Common myeloid progenitor, CD34-positive (primary cell): ENCODE measurements around the gene BEND6. TPM values are rescaled to one million over a fixed set of nuclear protein-coding genes. Genes with fewer than 3 reads are reported as not detected.

Experiments
- CTCF ChIA-PET: fragments of 350-600 bp; sonication (Branson Sonifier 250); formaldehyde crosslinking; loops from one replicate; lab custom pipeline; 2021; ENCODE audit warnings: antibody characterized with exemption; lab: Charles Lee
- POLR2A ChIA-PET: fragments of 350-600 bp; sonication (Branson Sonifier 250); formaldehyde crosslinking; loops from one replicate; lab custom pipeline; 2021; ENCODE audit warnings: antibody characterized with exemption; lab: Charles Lee
- DNase-seq, 3 donors: peaks; one replicate each; pipeline versions ENCODE4 v3.0.0 to v3.0.0-alpha.2; 2013
- H3K27ac ChIP-seq, 2 experiments: 1 replicate in 1 of 2; 2 replicates in 1 of 2; pipeline ENCODE4 v1.7.0; 2013; ENCODE audit warnings: inconsistent platforms in 2 of 2, low read length in 2 of 2, mild to moderate bottlenecking in 2 of 2, low read depth in 1 of 2, moderate library complexity in 1 of 2; ENCODE audit not compliant: severe bottlenecking in 2 of 2, insufficient read depth in 1 of 2, poor library complexity in 1 of 2
- H3K27me3 ChIP-seq, 5 experiments: replicated peaks in 2 of 5; 1 replicate in 3 of 5; 2 replicates in 2 of 5; pipeline versions ENCODE4 v1.6.1 to v1.7.0; 2013; ENCODE audit warnings: low read length in 4 of 5, mild to moderate bottlenecking in 2 of 5, moderate library complexity in 2 of 5, inconsistent platforms in 1 of 5; ENCODE audit not compliant: insufficient read depth in 5 of 5, control insufficient read depth in 4 of 5
- H3K36me3 ChIP-seq, 4 experiments: 1 replicate in 2 of 4; 2 replicates in 2 of 4; pipeline versions ENCODE4 v1.6.1 to v1.7.0; 2013; ENCODE audit warnings: low read length in 3 of 4, control low read depth in 1 of 4, mild to moderate bottlenecking in 1 of 4; ENCODE audit not compliant: control insufficient read depth in 4 of 4, insufficient read depth in 4 of 4
- H3K4me1 ChIP-seq, 4 experiments: 1 replicate in 3 of 4; 2 replicates in 1 of 4; pipeline versions ENCODE4 v1.6.1 to v1.7.1; 2013; ENCODE audit warnings: low read length in 3 of 4, mild to moderate bottlenecking in 3 of 4, control low read depth in 1 of 4, inconsistent platforms in 1 of 4, moderate library complexity in 1 of 4; ENCODE audit not compliant: control insufficient read depth in 4 of 4, insufficient read depth in 4 of 4; ENCODE audit errors: control extremely low read depth in 1 of 4
- H3K4me3 ChIP-seq, 7 experiments: 1 replicate in 4 of 7; 2 replicates in 3 of 7; pipeline versions ENCODE4 v1.5.1 to v1.7.0; 2013; ENCODE audit warnings: mild to moderate bottlenecking in 7 of 7, low read length in 6 of 7, moderate library complexity in 6 of 7, inconsistent platforms in 2 of 7, low read depth in 2 of 7, control low read depth in 1 of 7; ENCODE audit not compliant: insufficient read depth in 4 of 7, control insufficient read depth in 1 of 7; ENCODE audit errors: extremely low read depth in 1 of 7
- H3K9me3 ChIP-seq, 5 experiments: 1 replicate in 4 of 5; 2 replicates in 1 of 5; pipeline versions ENCODE4 v1.6.1 to v1.7.1; 2013; ENCODE audit warnings: low read length in 4 of 5, mild to moderate bottlenecking in 2 of 5, inconsistent platforms in 1 of 5, low read depth in 1 of 5, moderate library complexity in 1 of 5; ENCODE audit not compliant: control insufficient read depth in 4 of 5, insufficient read depth in 2 of 5; ENCODE audit errors: control extremely low read depth in 1 of 5
- WGBS: methylation state at CpG from one replicate; pipeline ENCODE4 v1.1.5; 2013; ENCODE audit not compliant: insufficient coverage; 5-methylcytosine and 5-hydroxymethylcytosine counted together
- polyA plus RNA-seq: library from polyadenylated mRNA; unstranded; fragments of 120-200 nt; gene quantifications from one replicate; pipeline ENCODE4 v1.2.1, GENCODE V29; 2013

Gene BEND6, protein sequence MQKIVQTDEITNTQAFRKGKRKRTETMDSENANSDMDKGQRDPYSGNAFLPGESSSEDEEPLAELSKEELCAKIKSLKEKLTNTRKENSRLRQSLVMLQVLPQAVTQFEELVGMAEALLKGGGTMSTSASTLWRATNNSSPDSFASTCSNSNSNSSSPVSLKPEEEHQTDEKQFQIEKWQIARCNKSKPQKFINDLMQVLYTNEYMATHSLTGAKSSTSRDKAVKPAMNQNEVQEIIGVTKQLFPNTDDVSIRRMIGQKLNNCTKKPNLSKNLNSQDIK
- polyA plus RNA-seq = 2.2 TPM

DNA sequence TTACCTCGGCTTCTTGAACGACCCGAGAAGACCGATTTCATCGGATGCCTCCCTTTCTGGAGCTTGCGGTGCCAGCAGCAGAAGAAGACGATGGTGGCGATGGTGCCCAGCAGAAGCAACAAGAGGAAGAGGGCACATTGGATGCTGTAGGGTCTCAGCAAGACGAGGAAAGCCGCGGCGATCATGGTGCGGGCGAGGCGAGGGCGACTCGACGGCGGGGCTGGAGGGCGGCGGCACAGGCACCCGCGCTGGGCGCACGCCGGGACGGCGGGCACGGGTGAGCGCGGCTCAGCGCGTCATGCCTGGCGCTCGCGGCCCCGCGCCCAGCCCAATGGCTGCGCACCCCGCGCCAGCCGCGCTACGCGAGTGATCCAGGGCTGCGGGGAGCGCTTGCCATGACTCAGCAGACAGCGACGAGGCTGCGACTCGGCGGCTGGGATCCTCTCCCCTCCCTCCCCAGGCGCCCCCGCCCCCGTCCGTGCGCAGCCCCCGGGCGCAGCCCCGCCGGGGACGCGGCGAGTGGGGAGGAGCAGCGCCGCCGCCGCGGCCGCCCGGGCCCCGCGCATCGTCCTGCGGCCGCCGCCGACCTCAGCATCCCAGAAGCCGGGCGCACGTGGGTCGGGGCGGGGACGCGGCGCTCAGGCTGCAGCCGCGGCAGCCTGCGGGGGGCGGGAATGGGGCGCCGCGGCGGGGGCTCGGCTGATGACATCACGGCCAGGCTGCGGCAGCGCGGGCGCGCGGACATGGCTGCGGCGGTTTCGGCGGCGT lies at the start of gene BEND6:
BEND6 (plus strand) TSS at position 705 of the 768 bp plus-strand sequence. CDS start 26,704 bp downstream, outside the sequence.
- DNase-seq = peak; percentile 71 to 91 (median 90)
- no peaks in the 10 kb centered on the region for H3K36me3 ChIP-seq
- CTCF ChIA-PET = interaction anchor here (0.7 to 4.5 kb wide), 19 partner anchors 17 to 364 kb away, joined by 3 to 62 read pairs (median 4); partner anchors contain the start of gene RAB23
- POLR2A ChIA-PET = interaction anchor here (1.2 kb wide), 1 partner anchor 50 kb away, joined by 3 read pairs; no protein-coding TSS in a partner anchor
- H3K9me3 ChIP-seq = no peaks in the 10 kb centered on the region
- peak within 1 kb of the TSS in 1 of 2 experiments; percentile 51 for H3K27ac ChIP-seq
- under 1% methylated on average over 51 of the region's 107 CpGs for WGBS
- H3K4me1 ChIP-seq = peaks cover 3 to 27% (median 21%) of the 10 kb centered on the region in 4 experiments
- H3K27me3 ChIP-seq = peaks cover 2 to 20% (median 8%) of the 10 kb centered on the region in 5 experiments
- H3K4me3 ChIP-seq = peak within 1 kb of the TSS; percentile 60 to 90 (median 78)

DNA sequence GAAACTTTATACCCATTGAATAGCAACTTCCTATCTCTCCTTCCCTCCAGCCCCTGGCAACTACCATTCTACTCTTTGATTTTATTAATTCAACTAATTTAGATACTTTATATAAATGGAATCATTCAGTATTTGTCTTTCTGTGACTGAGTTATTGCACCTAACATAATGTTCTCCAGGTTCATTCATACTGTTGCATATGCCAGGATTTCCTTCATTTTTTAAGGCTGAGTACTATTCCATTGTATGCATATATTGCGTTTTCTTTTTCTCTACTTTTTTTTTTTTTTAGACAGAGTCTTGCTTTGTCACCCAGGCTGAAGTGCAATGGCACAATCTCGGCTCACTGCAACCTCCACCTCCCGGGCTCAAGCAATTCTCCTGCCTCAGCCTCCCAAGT lies 49.5 kb upstream of the BEND6 start:
- Histone ChIP-seq H3K4me3 (no peak overlapping the region), H3K27me3 (no peaks in the 10 kb centered on the region), H3K36me3 (no peaks in the 10 kb centered on the region), H3K9me3 (no peaks in the 10 kb centered on the region), H3K4me1 (peaks cover 0 to 1% (median 0%) of the 10 kb centered on the region in 4 experiments), H3K27ac (no peak overlapping the region)
- ChIA-PET CTCF (interaction anchor here (1.1 to 7.2 kb wide), 17 partner anchors 14 to 415 kb away, joined by 3 to 62 read pairs (median 7); partner anchors contain the start of genes BEND6 and KIAA1586), POLR2A (interaction anchor here (0.9 kb wide), 1 partner anchor 50 kb away, joined by 3 read pairs; the partner anchor contains the start of gene BEND6)
- WGBS = no CpG with 5 or more reads among the region's 3 CpGs
- no peak for DNase-seq

DNA sequence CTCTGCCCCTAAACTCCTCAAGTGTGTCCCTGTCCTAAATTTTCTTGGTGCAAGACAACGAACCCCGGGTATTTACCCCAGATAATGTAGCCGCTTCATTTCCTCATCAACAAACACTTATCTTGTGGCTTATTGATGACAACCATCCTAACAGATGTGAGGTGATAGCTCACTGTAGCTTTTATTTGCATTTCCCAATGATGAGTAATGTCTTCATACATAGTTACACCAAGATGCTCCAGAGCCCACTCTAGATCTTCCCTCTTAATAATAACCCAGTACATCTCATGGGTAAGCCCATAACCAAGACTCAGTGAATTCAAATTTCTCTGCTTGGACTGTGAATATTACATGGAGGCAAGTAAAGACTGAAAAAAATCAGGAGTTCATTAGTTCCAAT lies 48.2 kb upstream of the BEND6 start:
- ChIA-PET POLR2A (no interaction called here), CTCF (interaction anchor here (1.1 to 7.2 kb wide), 4 partner anchors 45 to 410 kb away, joined by 3 to 62 read pairs (median 6); partner anchors contain the start of genes BEND6 and PRIM2)
- no peak overlapping the region for H3K27ac ChIP-seq
- H3K27me3 ChIP-seq = no peaks in the 10 kb centered on the region
- no peak overlapping the region for H3K4me3 ChIP-seq
- H3K4me1 ChIP-seq = peaks cover 0 to 1% (median 0%) of the 10 kb centered on the region in 4 experiments
- 100% methylated on average over 2 of the region's 3 CpGs for WGBS
- DNase-seq = peak in 1 of 3 donors; percentile 6
- H3K9me3 ChIP-seq = no peaks in the 10 kb centered on the region
- no peaks in the 10 kb centered on the region for H3K36me3 ChIP-seq

DNA sequence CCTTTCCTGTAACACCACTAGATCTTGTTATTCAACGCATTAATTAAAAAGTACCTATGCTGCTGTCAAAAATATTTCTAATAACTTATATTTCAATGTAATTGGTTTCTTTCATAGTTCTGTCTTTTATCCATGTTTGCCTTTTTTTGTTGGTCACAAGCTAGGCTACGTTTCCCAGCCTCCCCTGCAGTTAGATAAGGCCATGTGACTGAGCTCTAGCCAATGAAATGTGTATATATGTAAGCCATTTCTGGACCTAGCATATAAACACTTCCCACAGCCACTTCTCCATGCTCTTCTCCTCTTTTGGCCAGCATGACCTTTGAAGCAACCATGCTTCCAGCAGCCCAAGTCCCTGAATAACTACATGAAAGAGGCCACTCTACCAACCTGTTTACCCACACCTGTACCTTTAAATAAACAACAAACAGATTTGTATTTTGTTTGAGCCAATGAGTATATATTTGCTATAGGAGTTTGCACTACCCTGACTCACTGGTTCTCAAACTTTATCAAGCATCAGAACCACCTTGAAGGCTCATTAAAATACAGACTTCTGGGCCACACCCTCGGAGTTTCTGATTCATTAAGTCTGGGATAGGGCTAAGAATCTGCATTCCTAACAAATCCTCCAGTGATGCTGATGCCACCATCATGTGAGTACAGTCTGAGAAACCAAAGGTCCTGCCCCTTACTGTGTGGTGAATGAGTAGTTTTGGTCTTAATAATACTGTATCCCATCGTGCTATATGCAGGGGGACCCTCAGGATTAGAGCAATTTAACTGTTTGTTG lies 45.6 kb upstream of the BEND6 start:
- DNase-seq = no peak
- CTCF ChIA-PET = interaction anchor here (1.0 to 1.1 kb wide), 2 partner anchors 51 to 85 kb away, joined by 3 to 4 read pairs; no protein-coding TSS in a partner anchor
- Histone ChIP-seq H3K27me3 (no peaks in the 10 kb centered on the region), H3K4me1 (peaks cover 0 to 3% (median 1%) of the 10 kb centered on the region in 4 experiments), H3K9me3 (no peaks in the 10 kb centered on the region), H3K36me3 (no peaks in the 10 kb centered on the region), H3K4me3 (no peak overlapping the region), H3K27ac (no peak overlapping the region)
- POLR2A ChIA-PET = no interaction called here
- 100% methylated on average over 1 of the region's 4 CpGs for WGBS

DNA sequence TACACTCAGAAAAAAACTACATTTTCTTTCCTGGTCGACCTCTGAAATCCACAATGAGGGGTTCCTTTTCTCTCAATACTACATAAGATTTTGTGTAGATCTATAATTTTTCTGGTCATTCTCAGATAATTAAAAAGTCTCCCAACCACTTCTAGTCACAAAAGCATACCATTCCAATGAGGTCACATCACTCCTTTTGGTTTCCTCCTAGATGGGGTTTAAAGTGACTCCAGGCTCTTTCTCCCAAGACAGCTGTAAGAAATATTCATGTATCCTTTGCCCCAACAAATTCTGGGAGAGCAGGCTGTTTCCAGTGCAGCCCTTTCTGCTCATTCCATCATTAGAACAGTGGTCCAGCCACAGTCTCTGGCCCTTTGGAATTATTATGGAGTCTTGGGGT lies 43.1 kb upstream of the BEND6 start:
- Histone ChIP-seq H3K27me3 (no peaks in the 10 kb centered on the region), H3K27ac (no peak overlapping the region), H3K36me3 (no peaks in the 10 kb centered on the region), H3K4me3 (no peak overlapping the region), H3K9me3 (no peaks in the 10 kb centered on the region), H3K4me1 (peaks cover 0 to 15% (median 7%) of the 10 kb centered on the region in 4 experiments)
- no peak for DNase-seq
- POLR2A ChIA-PET = no interaction called here
- no CpG with 5 or more reads among the region's 1 CpG for WGBS
- CTCF ChIA-PET = interaction anchor here (1.0 to 3.8 kb wide), 6 partner anchors 9 to 142 kb away, joined by 3 to 31 read pairs (median 4); no protein-coding TSS in a partner anchor

DNA sequence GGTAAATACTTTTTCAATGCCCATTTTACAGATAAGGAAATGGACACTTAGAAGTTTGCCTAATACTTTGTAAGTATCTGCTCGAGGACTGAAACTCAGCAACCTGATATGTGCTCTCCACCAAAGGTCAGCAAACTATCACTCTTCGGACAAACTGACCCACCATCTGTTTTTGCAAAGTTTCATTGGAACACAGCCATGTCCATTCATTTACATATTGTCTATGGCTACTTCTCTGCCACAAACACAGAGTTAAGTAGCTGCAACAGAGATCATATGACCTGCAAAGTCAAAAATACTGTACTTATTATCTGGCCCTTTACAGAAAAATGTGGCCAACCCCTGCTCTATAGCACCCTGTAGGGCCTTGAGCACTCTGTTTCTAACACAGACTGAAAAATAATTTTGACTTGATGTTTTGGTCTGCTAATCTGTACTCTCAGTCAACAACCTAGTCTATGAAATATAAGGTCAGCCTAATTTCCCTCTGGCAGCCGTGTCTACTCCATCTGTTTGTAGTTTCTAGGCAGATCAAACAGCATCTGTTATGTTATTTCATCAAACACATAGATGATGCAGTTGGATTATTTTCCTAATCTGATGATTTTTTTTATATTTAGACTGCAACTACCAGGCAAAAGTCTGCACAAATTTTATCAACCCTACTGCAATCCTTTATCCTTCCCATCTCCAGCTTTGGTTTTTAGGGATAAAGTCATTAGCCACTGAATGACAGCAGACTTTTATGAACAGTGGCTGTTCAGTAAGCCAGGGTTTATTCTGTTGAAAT lies 41.4 kb upstream of the BEND6 start:
- no peak overlapping the region for H3K4me3 ChIP-seq
- WGBS = 100% methylated on average over 2 of the region's 3 CpGs
- CTCF ChIA-PET = interaction anchor here (0.8 to 3.8 kb wide), 6 partner anchors 10 to 109 kb away, joined by 3 to 31 read pairs (median 4); partner anchors contain the start of gene BEND6

More for the DNA sequence above, 41.4 kb upstream of the BEND6 start:
- H3K27me3 ChIP-seq = no peaks in the 10 kb centered on the region
- DNase-seq = no peak
- no peaks in the 10 kb centered on the region for H3K9me3 ChIP-seq
- no peaks in the 10 kb centered on the region for H3K36me3 ChIP-seq
- no peak overlapping the region for H3K27ac ChIP-seq
- peaks cover 0 to 15% (median 7%) of the 10 kb centered on the region in 4 experiments for H3K4me1 ChIP-seq
- POLR2A ChIA-PET = no interaction called here
